Posterior cingulate gyrus (tissue), 11 donors: ENCODE results near the gene ZNF627.
"Not testable (repeated sequence)": the region's sequence is repeated elsewhere in the genome, so short reads cannot be mapped to it uniquely, and the experiment has no call there.

Experiments
- DNase-seq, 10 donors: peaks; one replicate each; pipeline versions ENCODE4 v3.0.0 to v3.0.0-alpha.2; 2020 to 2021; ENCODE audit warnings: mixed read lengths in 3 of 10
- intact Hi-C: fragments of 100-400 bp; cut with DNase I; formaldehyde crosslinking; loops from one replicate; pipeline ENCODE4 v1.15.1; 2023

Gene ZNF627

DNA sequence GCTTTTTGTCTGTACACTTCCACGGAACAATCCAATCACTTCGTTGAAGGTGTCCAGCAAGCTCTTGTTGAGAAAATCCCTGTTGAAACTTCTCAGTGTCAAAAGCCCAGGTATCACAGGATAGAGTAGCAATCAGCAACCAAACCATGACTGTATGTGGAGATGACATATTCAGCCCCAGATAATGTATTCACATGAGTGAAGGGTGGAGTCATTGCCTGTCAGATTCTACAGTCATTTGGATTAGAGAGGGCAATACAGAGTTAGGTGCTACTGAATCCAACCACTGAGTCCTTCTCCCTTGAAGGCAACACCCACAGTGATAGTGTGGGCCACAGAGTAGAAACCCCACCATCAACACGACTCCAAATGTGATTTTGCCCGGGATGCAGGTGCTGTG, 23.3 kb downstream of the ZNF627 start:
- intact Hi-C loops = no loop called here
- no peak for DNase-seq

- DNase-seq, intact Hi-C loops: not testable (repeated sequence)
Measured at GRCh38 chr19:11622401-11622800, 25.1 kb downstream of the ZNF627 start.

DNA sequence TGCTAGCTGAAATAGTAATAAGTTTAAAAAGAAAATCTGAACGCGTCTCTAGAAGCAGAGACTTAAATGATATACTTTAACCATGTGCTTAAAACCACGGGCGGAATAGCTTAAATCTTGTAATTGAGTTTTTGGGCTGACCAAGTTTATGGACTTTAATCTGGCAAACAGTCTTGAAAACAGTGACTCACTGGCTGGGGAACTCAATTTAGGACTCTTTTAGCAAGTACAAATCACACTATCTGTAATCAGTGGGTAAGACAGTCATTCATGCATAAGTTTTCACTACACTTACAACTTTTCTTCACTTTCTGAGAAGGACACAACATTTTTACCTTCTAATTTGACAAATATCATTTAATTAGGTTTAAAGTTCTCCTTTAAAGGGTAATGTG, 26.8 kb downstream of the ZNF627 start:
- intact Hi-C loops = no loop called here
- no peak for DNase-seq

DNA sequence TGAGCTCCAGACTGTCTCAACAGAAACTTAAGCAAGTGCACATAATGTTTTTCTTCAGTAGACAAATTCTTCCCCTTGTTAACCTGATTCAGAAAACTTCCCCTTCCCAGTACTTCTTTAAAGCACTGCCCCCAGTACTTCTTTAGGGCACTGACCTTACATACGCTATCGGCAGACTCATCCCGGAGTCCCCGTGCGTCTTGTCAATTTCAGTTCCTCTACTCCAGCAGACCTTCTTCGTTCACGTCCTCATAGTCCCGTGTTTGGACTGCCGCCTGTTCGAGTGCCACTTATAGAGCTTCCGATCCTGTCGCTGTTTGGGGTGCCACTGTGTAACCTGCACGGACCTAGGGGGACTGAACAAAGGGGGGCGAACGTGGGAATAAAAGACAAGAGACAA, 29.0 kb downstream of the ZNF627 start:
- DNase-seq = no peak
- intact Hi-C loops = no loop called here

DNA sequence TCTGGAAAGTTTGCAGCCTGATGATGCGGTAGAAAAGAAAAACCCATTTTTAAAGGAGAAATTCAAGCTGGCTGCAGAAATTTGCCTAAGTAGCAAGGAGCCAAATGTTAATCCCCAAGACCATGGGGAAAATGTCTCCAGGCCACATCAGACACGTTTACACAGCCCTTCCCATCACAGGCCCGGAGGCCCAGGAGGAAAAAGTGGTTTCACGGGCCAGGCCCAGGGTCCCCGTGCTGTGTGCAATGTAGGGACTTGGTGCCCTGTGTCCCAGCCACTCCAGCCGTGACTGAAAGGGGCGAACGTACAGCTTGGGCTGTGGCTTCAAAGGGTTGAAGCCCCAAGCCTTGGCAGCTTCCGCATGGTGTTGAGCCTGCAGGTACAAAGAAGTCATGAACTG, 35.9 kb downstream of the ZNF627 start:
- intact Hi-C loops = no loop called here
- no peak for DNase-seq

GRCh38 chr19:11634018-11634662, 36.9 kb downstream of the ZNF627 start:
- DNase-seq, intact Hi-C loops: not testable (repeated sequence)

DNA sequence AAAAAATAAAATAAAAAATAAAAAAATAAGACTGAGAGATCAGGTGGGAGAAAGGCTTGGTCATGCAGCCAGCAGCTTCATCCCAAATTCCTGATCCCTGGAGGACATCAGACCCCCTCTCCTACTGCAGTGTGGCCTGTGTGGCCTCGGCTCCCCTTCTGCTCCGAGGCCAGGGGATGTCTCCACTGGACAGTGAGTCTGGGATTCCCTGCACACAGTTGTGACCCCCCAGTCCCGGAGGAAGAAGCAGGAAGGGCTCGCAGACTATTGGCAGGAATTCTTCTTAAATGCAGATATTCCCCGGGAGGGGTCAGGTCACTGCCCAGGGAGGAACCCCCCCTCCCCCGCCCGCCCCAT, 41.9 kb downstream of the ZNF627 start:
- intact Hi-C loops = no loop called here

DNA sequence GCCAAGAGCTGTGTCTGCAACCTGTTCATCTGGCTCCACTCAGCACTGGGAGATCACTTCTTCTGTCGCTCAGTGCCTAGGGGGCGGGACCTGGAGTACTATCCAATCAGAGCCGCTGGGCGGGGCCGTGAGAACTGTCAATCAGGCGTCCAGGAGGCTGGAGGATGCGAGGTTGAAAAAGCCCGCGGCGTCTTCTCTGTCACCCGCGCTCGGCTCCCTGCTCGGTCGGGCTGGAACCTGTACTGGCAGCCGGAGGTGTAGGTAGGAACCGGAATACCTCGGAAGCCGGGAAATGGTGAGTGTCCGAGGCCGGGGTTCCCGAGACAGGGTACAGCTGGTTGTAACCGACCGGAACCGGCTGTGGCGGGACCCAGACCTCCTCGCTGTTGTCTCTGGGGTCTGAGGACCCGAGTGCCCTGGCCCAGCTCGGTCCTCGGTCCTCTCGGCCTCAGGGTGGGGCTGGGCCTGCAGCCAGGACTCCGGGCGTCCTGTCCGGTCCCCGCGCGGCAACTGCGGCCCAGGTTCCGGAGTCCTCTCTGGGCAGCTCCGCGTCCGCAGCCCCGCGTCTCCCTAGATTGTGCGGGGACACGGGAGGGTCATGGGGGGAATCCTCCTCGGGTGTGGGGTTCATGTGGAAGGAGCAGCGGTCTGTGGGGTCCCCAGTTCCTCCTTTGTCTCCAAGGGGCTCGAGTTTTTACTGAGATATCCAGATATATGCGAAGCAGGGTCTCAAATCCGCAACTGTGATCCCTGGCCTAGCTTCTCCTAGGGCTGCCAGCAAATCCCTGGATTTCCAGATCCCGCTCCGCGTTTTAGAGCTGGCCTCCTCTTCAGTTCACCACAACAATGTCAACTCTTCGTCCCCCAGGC, 42.6 kb downstream of the ZNF627 start:
- peak; percentile 79 to 99 (median 93) for DNase-seq
- intact Hi-C loops = no loop called here

More for the DNA sequence above, 41.9 kb downstream of the ZNF627 start:
- no peak for DNase-seq

DNA sequence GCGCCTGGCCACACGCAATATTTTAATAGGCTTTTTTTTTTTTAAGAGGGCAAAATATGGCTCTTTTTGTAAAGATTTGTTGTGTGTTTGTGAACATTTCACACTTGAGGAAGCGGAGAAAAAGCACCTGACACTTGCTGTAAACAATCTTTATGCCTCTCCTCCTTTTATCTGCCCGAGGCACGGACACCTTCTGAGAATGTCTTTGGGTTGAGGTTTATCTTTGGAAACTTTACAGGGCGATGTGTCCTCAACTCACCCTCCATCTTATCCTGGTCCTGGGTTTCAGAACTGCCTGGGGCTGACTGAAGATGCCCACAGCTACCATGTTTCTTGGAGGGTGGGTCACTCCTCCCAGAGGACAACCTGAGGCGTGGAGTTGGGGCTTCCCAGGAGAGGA, 44.0 kb downstream of the ZNF627 start:
- intact Hi-C loops = no loop called here
- DNase-seq = no peak

DNA sequence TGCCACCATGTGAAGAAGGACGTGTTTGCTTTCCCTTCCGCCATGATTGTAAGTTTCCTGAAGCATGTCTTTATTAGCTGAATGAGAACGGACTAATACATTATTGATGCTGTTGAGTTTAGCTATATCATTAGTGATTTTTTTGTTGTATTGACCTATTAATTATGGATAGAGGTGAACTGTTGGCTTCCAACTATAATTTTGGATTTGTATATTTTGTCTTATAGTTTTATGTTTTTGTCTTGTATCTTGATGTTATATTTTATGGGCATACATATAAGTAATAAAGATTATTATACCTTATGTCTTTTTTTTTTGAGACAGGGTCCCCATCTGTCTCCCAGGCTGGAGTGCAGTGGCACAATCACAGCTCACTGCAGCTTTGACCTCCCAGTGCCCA, 45.6 kb downstream of the ZNF627 start:
- intact Hi-C loops = no loop called here
- DNase-seq = no peak

- no peak for DNase-seq
- intact Hi-C loops = no loop called here
Measured at GRCh38 chr19:11649941-11650340, 52.7 kb downstream of the ZNF627 start.

DNA sequence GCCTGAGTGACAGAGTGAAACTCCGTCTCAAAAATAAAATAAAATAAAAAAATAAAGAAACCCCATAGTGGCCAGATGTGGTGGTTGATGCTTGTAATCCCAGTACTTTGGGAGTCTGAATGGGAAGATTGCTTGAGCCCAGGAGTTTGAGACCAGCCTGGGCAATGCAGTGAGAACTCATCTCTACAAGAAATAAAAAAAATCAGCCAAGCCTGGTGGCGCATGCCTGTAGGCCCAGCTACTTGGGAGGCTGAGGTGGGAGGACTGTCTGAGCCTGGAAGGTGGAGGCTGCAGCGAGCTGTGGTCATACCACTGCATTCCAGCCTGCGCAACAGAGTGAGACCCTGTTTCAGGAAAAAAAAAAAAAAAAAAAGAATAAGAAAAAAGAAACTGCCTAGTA, 53.8 kb downstream of the ZNF627 start:
- intact Hi-C loops = no loop called here
- DNase-seq = no peak

GRCh38 chr19:11652056-11652455, 54.8 kb downstream of the ZNF627 start:
- intact Hi-C loops = no loop called here
- DNase-seq = no peak

DNA sequence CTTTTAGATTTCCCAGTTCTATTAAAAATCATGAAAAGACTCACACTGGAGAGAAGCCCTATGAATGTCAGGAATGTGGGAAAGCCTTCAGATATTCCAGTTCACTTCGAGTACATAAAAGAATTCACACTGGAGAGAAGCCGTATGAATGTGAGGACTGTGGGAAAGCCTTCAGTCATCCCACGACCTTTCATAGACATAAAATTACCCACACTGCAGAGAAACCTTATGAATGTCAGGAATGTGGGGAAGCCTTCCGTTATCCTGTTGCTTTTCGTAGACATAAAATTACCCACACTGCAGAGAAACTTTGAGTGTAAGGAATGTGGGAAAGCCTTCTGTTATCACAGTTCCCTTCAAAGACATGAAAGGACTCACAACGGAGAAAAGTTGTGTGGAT, 55.2 kb downstream of the ZNF627 start:
- no peak for DNase-seq
- intact Hi-C loops = no loop called here

DNA sequence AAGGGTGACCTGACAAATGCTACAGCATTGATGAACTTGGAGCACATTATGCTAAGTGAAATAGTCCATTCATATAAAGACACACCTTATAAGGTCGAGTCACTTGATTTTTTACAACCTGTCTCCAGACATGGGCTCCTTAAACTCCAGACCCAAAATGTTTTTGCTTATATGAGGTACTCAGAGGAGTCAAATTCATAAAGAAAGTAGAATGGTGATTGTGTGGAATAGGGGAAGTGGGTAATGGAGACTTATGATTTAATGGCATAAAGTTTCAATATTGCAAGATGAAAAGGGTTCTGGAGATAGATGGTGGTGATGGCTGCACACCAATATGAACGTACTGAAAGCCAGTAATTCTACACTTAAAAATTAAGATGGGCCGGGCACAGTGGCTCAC, 59.3 kb downstream of the ZNF627 start:
- intact Hi-C loops = no loop called here
- DNase-seq = no peak

GRCh38 chr19:11657307-11657706, 60.0 kb downstream of the ZNF627 start:
- no peak for DNase-seq
- intact Hi-C loops = no loop called here

GRCh38 chr19:11658970-11659369, 61.7 kb downstream of the ZNF627 start:
- DNase-seq = no peak
- intact Hi-C loops = no loop called here

DNA sequence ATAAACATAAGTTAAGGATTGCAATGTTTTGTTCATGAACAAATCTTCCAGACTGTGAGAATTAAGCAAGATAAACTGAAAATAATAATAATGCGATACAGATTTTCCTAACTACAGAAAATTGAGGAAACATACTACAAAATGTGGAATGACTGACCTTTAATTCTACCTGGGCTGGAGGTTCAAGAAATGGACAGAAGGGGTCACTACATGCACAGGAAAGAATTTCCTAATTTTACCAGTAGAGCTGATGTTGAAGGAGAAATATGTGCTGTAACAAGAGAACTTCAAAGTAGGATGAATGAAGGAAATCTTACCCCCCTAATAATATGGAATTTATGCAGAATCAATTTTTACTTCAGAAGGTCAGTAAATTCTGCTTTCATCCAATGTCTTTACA, 62.3 kb downstream of the ZNF627 start:
- intact Hi-C loops = no loop called here
- DNase-seq = no peak

- DNase-seq = peak in 1 of 10 donors; percentile 79
Measured at GRCh38 chr19:11662278-11662677, 65.0 kb downstream of the ZNF627 start.

GRCh38 chr19:11663181-11663591, 65.9 kb downstream of the ZNF627 start:
- intact Hi-C loops = no loop called here
- DNase-seq = no peak

More at GRCh38 chr19:11662278-11662677, 65.0 kb downstream of the ZNF627 start:
- intact Hi-C loops = no loop called here
